Measurements from ENCODE around the gene ACAP2.
"Not testable (repeated sequence)": the region's sequence is repeated elsewhere in the genome, so short reads cannot be mapped to it uniquely, and the experiment has no call there.

The ACAP2 gene

GRCh38 chr3:195240171-195240701 lies 202.6 kb downstream of the ACAP2 start:
- DNase-seq = no peak

GRCh38 chr3:195239121-195239520 lies 203.7 kb downstream of the ACAP2 start:
- DNase-seq = no peak

- DNase-seq = no peak
Measured at GRCh38 chr3:195238586-195239118, 204.2 kb downstream of the ACAP2 start.

- no peak for DNase-seq
Measured at GRCh38 chr3:195238081-195238571, 204.7 kb downstream of the ACAP2 start.

GRCh38 chr3:195236801-195237570 lies 205.8 kb downstream of the ACAP2 start:
- DNase-seq = no peak

GRCh38 chr3:195236076-195236798 lies 206.6 kb downstream of the ACAP2 start:
- DNase-seq = no peak

- DNase-seq = no peak
Measured at GRCh38 chr3:195230244-195230643, 212.6 kb downstream of the ACAP2 start.

- not testable (repeated sequence) for DNase-seq
Measured at GRCh38 chr3:195228886-195229285, 213.9 kb downstream of the ACAP2 start.

GRCh38 chr3:195227871-195228270 lies 214.9 kb downstream of the ACAP2 start:
- no peak for DNase-seq

GRCh38 chr3:195226900-195227447 lies 215.8 kb downstream of the ACAP2 start:
- no peak for DNase-seq

- DNase-seq = no peak
Measured at GRCh38 chr3:195226445-195226844, 216.4 kb downstream of the ACAP2 start.

GRCh38 chr3:195224980-195225580 lies 217.7 kb downstream of the ACAP2 start:
- DNase-seq = no peak

Measured in NCI-H2227 treated with DMSO at 0.1 percent for 48 hours (cell line).